ENCODE data around the gene TOGARAM1.

The TOGARAM1 gene

GRCh38 chr14:44963044-44963528 lies 1.1 kb downstream of the TOGARAM1 start:
- TF ChIP-seq CTCF (conservative IDR thresholded peaks at IDR 0.05; ENCODE audit: low read depth, low read length): no peak
- no peak for DNase-seq (ENCODE audit: low read depth)
- peak overlapping the region; percentile 74 for H3K4me3 ChIP-seq (ENCODE audit: low read length)

- no peak for TF ChIP-seq CTCF (conservative IDR thresholded peaks at IDR 0.05; ENCODE audit: low read depth, low read length)
- DNase-seq (ENCODE audit: low read depth): no peak
- H3K4me3 ChIP-seq (ENCODE audit: low read length): peak overlapping the region; percentile 74
Observed at GRCh38 chr14:44963775-44964380, 1.9 kb downstream of the TOGARAM1 start.

GRCh38 chr14:44966601-44967336 lies 4.8 kb downstream of the TOGARAM1 start:
- no peak for TF ChIP-seq CTCF (conservative IDR thresholded peaks at IDR 0.05; ENCODE audit: low read depth, low read length)
- no peak for DNase-seq (ENCODE audit: low read depth)
- peak overlapping the region; percentile 38 for H3K4me3 ChIP-seq (ENCODE audit: low read length)

GRCh38 chr14:44968714-44969113 lies 6.7 kb downstream of the TOGARAM1 start:
- H3K4me3 ChIP-seq (ENCODE audit: low read length): no peak overlapping the region
- DNase-seq (ENCODE audit: low read depth): no peak
- TF ChIP-seq CTCF (conservative IDR thresholded peaks at IDR 0.05; ENCODE audit: low read depth, low read length): no peak

DNA sequence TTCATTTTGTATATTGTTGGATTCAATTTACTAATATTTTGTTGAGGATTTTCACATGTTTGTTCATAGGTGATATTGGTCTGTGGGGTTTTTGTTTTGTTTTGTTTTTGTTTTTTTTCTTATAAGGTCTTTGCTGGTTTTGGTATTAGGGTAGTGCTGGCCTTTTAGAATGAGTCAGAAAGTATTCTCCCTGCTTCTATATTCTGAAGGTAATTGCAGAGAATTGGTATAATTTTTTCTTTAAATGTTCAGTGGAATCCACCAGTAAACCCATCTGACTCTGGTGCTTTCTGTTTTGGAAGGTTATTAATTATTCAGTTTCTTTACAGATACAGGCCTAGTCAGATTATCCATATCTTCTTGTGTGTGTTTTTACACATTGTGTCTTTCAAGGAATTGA lies 8.9 kb downstream of the TOGARAM1 start:
- H3K4me3 ChIP-seq (ENCODE audit: low read length): no peak overlapping the region
- DNase-seq (ENCODE audit: low read depth): no peak
- no peak for TF ChIP-seq CTCF (conservative IDR thresholded peaks at IDR 0.05; ENCODE audit: low read depth, low read length)

- TF ChIP-seq CTCF (conservative IDR thresholded peaks at IDR 0.05; ENCODE audit: low read depth, low read length): no peak
- no peak overlapping the region for H3K4me3 ChIP-seq (ENCODE audit: low read length)
- no peak for DNase-seq (ENCODE audit: low read depth)
Observed at GRCh38 chr14:44971459-44971858, 9.5 kb downstream of the TOGARAM1 start.

DNA sequence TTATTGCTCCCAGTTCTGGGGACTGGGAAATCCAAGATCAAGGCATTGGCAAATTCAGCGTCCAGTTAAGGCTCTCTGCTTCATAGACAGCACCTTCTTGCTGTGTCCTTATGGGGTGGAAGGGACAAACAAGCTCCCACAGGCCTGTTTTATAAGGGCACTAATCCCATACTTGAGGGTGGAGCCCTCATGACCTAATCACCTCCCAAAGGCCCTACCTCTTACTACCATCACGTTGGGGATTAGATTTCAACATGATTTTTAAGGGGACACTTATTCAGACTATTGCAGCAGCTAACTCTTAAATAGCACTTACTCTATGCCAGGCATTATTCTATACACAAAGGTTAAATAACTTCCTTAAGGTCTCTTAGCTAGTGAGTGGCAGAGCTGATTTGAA lies 17.3 kb downstream of the TOGARAM1 start:
- no peak overlapping the region for H3K4me3 ChIP-seq (ENCODE audit: low read length)
- no peak for DNase-seq (ENCODE audit: low read depth)
- TF ChIP-seq CTCF (conservative IDR thresholded peaks at IDR 0.05; ENCODE audit: low read depth, low read length): no peak

All from retinal pigment epithelial cell (primary cell).